Measurements from ENCODE around the gene HAX1. TPM values are rescaled to one million over a fixed set of nuclear protein-coding genes. Genes with fewer than 3 reads are reported as not detected.
"Not testable (repeated sequence)": the region's sequence is repeated elsewhere in the genome, so short reads cannot be mapped to it uniquely, and the experiment has no call there.

Gene HAX1
- 10 to 100 TPM; 69.4 to 97.7 (median 92.5) TPM for total RNA-seq
- total RNA-seq (2013), result 112 TPM
- 72.3 to 189 (median 98.5) reads per million in 29 experiments for total RNA-seq

GRCh38 chr1:154272217-154272998, at the start of gene HAX1:
Gene HAX1 (plus strand): TSS chr1:154272629. CDS start chr1:154272724, 95 bp downstream.
- peak within 1 kb of the TSS; percentile 98 to 99 for H3K4me3 ChIP-seq (ENCODE audit: control insufficient read depth in 1 of 2, extremely low read depth in 1 of 2, low read length in 1 of 2)
- peaks cover 5 to 47% of the 10 kb centered on the region in 2 donors for H3K36me3 ChIP-seq (ENCODE audit: control insufficient read depth in 2 of 2, extremely low read depth in 1 of 2, insufficient read depth in 1 of 2, low read length in 1 of 2)
- ATAC-seq (replicated peaks in 1 of 4) (peak; percentile 92 to 93 (median 92)), DNase-seq (peak; percentile 86 to 99 (median 96))
- peak within 1 kb of the TSS; percentile 96 for H3K27ac ChIP-seq (ENCODE audit: low read length)
- H3K4me1 Mint-ChIP-seq, result peaks cover 34 to 41% (median 39%) of the 10 kb centered on the region in 3 donors
- ChIA-PET POLR2A (interaction anchor here (0.6 to 0.7 kb wide), 8 partner anchors 49 to 1586 kb away, joined by 3 to 14 read pairs (median 8); partner anchors contain the start of gene RAB13 (in 1 of the 2)), CTCF (interaction anchor here (0.6 to 1.7 kb wide), 22 partner anchors 9 to 1926 kb away, joined by 3 to 19 read pairs (median 4); partner anchors contain the start of genes ATP8B2 (in 1 of the 2), JTB (in 1 of the 2), TPM3 (in 1 of the 2) and UBAP2L (in 1 of the 2))
- peak within 1 kb of the TSS; percentile 97 to 100 (median 97) for H3K4me3 Mint-ChIP-seq
- H3K27me3 Mint-ChIP-seq, result no peaks in the 10 kb centered on the region
- H3K27ac Mint-ChIP-seq, result peak within 1 kb of the TSS; percentile 98
- peaks cover 17 to 28% of the 10 kb centered on the region in 2 experiments for H3K4me1 ChIP-seq (ENCODE audit: control insufficient read depth in 1 of 2, extremely low read depth in 1 of 2, insufficient read depth in 2 of 2, low read length in 2 of 2)
- H3K9me3 ChIP-seq, result no peaks in the 10 kb centered on the region
- peaks cover 34% of the 10 kb centered on the region for H3K36me3 Mint-ChIP-seq
- under 1% methylated on average over 29 of the region's 47 CpGs for WGBS (ENCODE audit: insufficient coverage)
- H3K9me3 Mint-ChIP-seq, result no peaks in the 10 kb centered on the region
- no peaks in the 10 kb centered on the region for H3K27me3 ChIP-seq (replicated peaks in 1 of 2; ENCODE audit: control insufficient read depth in 2 of 2, extremely low read depth in 1 of 2, insufficient read depth in 2 of 2, low read length in 1 of 2)

GRCh38 chr1:154222918-154223317, 49.5 kb upstream of the HAX1 start:
- Histone ChIP-seq H3K27me3 (replicated peaks in 1 of 2; ENCODE audit: control insufficient read depth in 2 of 2, extremely low read depth in 1 of 2, insufficient read depth in 2 of 2, low read length in 1 of 2) (no peaks in the 10 kb centered on the region), H3K4me1 (ENCODE audit: control insufficient read depth in 1 of 2, extremely low read depth in 1 of 2, insufficient read depth in 2 of 2, low read length in 2 of 2) (peaks cover 26 to 32% of the 10 kb centered on the region in 2 experiments), H3K36me3 (ENCODE audit: control insufficient read depth in 2 of 2, extremely low read depth in 1 of 2, insufficient read depth in 1 of 2, low read length in 1 of 2) (peaks cover 0 to 37% of the 10 kb centered on the region in 2 donors), H3K4me3 (ENCODE audit: control insufficient read depth in 1 of 2, extremely low read depth in 1 of 2, low read length in 1 of 2) (no peak overlapping the region), H3K9me3 (no peaks in the 10 kb centered on the region), H3K27ac (ENCODE audit: low read length) (peak overlapping the region; percentile 96)
- DNase-seq (no peak), ATAC-seq (replicated peaks in 1 of 4) (no peak)
- Mint-ChIP-seq H3K27ac (peak overlapping the region; percentile 68 to 99), H3K4me3 (peak overlapping the region; percentile 88 to 99 (median 96)), H3K27me3 (no peaks in the 10 kb centered on the region), H3K9me3 (no peaks in the 10 kb centered on the region), H3K4me1 (peaks cover 70 to 78% (median 73%) of the 10 kb centered on the region in 3 donors), H3K36me3 (peaks cover 38% of the 10 kb centered on the region)
- CTCF ChIA-PET, result interaction anchor here in 1 of 2 donors (1.0 to 1.2 kb wide), 2 partner anchors 112 to 1716 kb away, joined by 3 read pairs; no protein-coding TSS in a partner anchor
- POLR2A ChIA-PET, result interaction anchor here (0.6 to 1.1 kb wide), 4 partner anchors 64 to 1649 kb away, joined by 3 to 5 read pairs (median 3); partner anchors contain the start of gene CHTOP (in 1 of the 2)
- WGBS (ENCODE audit: insufficient coverage), result no CpG with 5 or more reads among the region's 1 CpG

GRCh38 chr1:154223621-154224020, 48.8 kb upstream of the HAX1 start:
- no peaks in the 10 kb centered on the region for H3K27me3 ChIP-seq (replicated peaks in 1 of 2; ENCODE audit: control insufficient read depth in 2 of 2, extremely low read depth in 1 of 2, insufficient read depth in 2 of 2, low read length in 1 of 2)
- DNase-seq (no peak), ATAC-seq (replicated peaks in 1 of 4) (no peak)
- no CpG with 5 or more reads among the region's 2 CpGs for WGBS (ENCODE audit: insufficient coverage)
- no peaks in the 10 kb centered on the region for H3K9me3 Mint-ChIP-seq
- H3K9me3 ChIP-seq, result no peaks in the 10 kb centered on the region
- H3K27ac Mint-ChIP-seq, result peak overlapping the region; percentile 54 to 99
- H3K4me1 Mint-ChIP-seq, result peaks cover 68 to 74% (median 68%) of the 10 kb centered on the region in 3 donors
- no peaks in the 10 kb centered on the region for H3K27me3 Mint-ChIP-seq
- peaks cover 35% of the 10 kb centered on the region for H3K36me3 Mint-ChIP-seq
- peaks cover 0 to 37% of the 10 kb centered on the region in 2 donors for H3K36me3 ChIP-seq (ENCODE audit: control insufficient read depth in 2 of 2, extremely low read depth in 1 of 2, insufficient read depth in 1 of 2, low read length in 1 of 2)
- ChIA-PET CTCF (interaction anchor here in 1 of 2 donors (1.2 kb wide), 1 partner anchor 111 kb away, joined by 3 read pairs; no protein-coding TSS in a partner anchor), POLR2A (interaction anchor here (0.7 to 0.9 kb wide), 2 partner anchors 590 to 1649 kb away, joined by 3 read pairs; partner anchors contain the start of gene CHTOP (in 1 of the 2))
- no peak overlapping the region for H3K27ac ChIP-seq (ENCODE audit: low read length)
- H3K4me1 ChIP-seq (ENCODE audit: control insufficient read depth in 1 of 2, extremely low read depth in 1 of 2, insufficient read depth in 2 of 2, low read length in 2 of 2), result peaks cover 23 to 26% of the 10 kb centered on the region in 2 experiments
- H3K4me3 Mint-ChIP-seq, result peak overlapping the region in 1 of 3 donors; percentile 21
- H3K4me3 ChIP-seq (ENCODE audit: control insufficient read depth in 1 of 2, extremely low read depth in 1 of 2, low read length in 1 of 2), result no peak overlapping the region

GRCh38 chr1:154225370-154225769, 47.1 kb upstream of the HAX1 start:
- no peak overlapping the region for H3K27ac ChIP-seq (ENCODE audit: low read length)
- peaks cover 57 to 61% (median 58%) of the 10 kb centered on the region in 3 donors for H3K4me1 Mint-ChIP-seq
- no peaks in the 10 kb centered on the region for H3K27me3 ChIP-seq (replicated peaks in 1 of 2; ENCODE audit: control insufficient read depth in 2 of 2, extremely low read depth in 1 of 2, insufficient read depth in 2 of 2, low read length in 1 of 2)
- no peak overlapping the region for H3K4me3 ChIP-seq (ENCODE audit: control insufficient read depth in 1 of 2, extremely low read depth in 1 of 2, low read length in 1 of 2)
- ChIA-PET POLR2A (interaction anchor here (0.5 to 0.7 kb wide), 2 partner anchors 112 to 397 kb away, joined by 3 to 4 read pairs; no protein-coding TSS in a partner anchor), CTCF (interaction anchor here in 1 of 2 donors (0.6 kb wide), 2 partner anchors 33 to 36 kb away, joined by 3 to 4 read pairs; no protein-coding TSS in a partner anchor)
- peaks cover 11 to 15% of the 10 kb centered on the region in 2 experiments for H3K4me1 ChIP-seq (ENCODE audit: control insufficient read depth in 1 of 2, extremely low read depth in 1 of 2, insufficient read depth in 2 of 2, low read length in 2 of 2)
- DNase-seq, result no peak
- H3K36me3 Mint-ChIP-seq, result peaks cover 36% of the 10 kb centered on the region
- ATAC-seq (replicated peaks in 1 of 4), result no peak
- peak overlapping the region; percentile 55 to 99 for H3K27ac Mint-ChIP-seq
- peaks cover 0 to 45% of the 10 kb centered on the region in 2 donors for H3K36me3 ChIP-seq (ENCODE audit: control insufficient read depth in 2 of 2, extremely low read depth in 1 of 2, insufficient read depth in 1 of 2, low read length in 1 of 2)
- no peaks in the 10 kb centered on the region for H3K9me3 Mint-ChIP-seq
- H3K9me3 ChIP-seq, result no peaks in the 10 kb centered on the region
- WGBS (ENCODE audit: insufficient coverage), result no CpG with 5 or more reads among the region's 2 CpGs
- no peak overlapping the region for H3K4me3 Mint-ChIP-seq
- H3K27me3 Mint-ChIP-seq, result no peaks in the 10 kb centered on the region

GRCh38 chr1:154231112-154231511, 41.3 kb upstream of the HAX1 start:
- peaks cover 6 to 87% of the 10 kb centered on the region in 2 donors for H3K36me3 ChIP-seq (ENCODE audit: control insufficient read depth in 2 of 2, extremely low read depth in 1 of 2, insufficient read depth in 1 of 2, low read length in 1 of 2)
- not testable (repeated sequence) for H3K27me3 Mint-ChIP-seq; H3K4me1 ChIP-seq (ENCODE audit: control insufficient read depth in 1 of 2, extremely low read depth in 1 of 2, insufficient read depth in 2 of 2, low read length in 2 of 2); H3K27ac ChIP-seq (ENCODE audit: low read length); ATAC-seq (replicated peaks in 1 of 4); H3K27ac Mint-ChIP-seq; H3K27me3 ChIP-seq (replicated peaks in 1 of 2; ENCODE audit: control insufficient read depth in 2 of 2, extremely low read depth in 1 of 2, insufficient read depth in 2 of 2, low read length in 1 of 2); H3K4me3 Mint-ChIP-seq; H3K9me3 Mint-ChIP-seq; H3K9me3 ChIP-seq; H3K4me3 ChIP-seq (ENCODE audit: control insufficient read depth in 1 of 2, extremely low read depth in 1 of 2, low read length in 1 of 2); DNase-seq
- peaks cover 52% of the 10 kb centered on the region for H3K36me3 Mint-ChIP-seq
- POLR2A ChIA-PET, result interaction anchor here in 1 of 2 donors (0.6 kb wide), 1 partner anchor 334 kb away, joined by 8 read pairs; no protein-coding TSS in a partner anchor
- peaks cover 20 to 21% (median 20%) of the 10 kb centered on the region in 3 donors for H3K4me1 Mint-ChIP-seq
- CTCF ChIA-PET, result interaction anchor here in 1 of 2 donors (0.7 kb wide), 1 partner anchor 17 kb away, joined by 3 read pairs; no protein-coding TSS in a partner anchor
- no CpG with 5 or more reads among the region's 3 CpGs for WGBS (ENCODE audit: insufficient coverage)

GRCh38 chr1:154233127-154233526, 39.3 kb upstream of the HAX1 start:
- 91% methylated on average over 5 of the region's 12 CpGs for WGBS (ENCODE audit: insufficient coverage)
- H3K27me3 Mint-ChIP-seq; H3K4me3 Mint-ChIP-seq; ATAC-seq (replicated peaks in 1 of 4); H3K9me3 Mint-ChIP-seq; H3K27ac Mint-ChIP-seq; H3K27me3 ChIP-seq (replicated peaks in 1 of 2; ENCODE audit: control insufficient read depth in 2 of 2, extremely low read depth in 1 of 2, insufficient read depth in 2 of 2, low read length in 1 of 2); DNase-seq; H3K27ac ChIP-seq (ENCODE audit: low read length); H3K4me1 ChIP-seq (ENCODE audit: control insufficient read depth in 1 of 2, extremely low read depth in 1 of 2, insufficient read depth in 2 of 2, low read length in 2 of 2); H3K9me3 ChIP-seq; POLR2A ChIA-PET; H3K4me3 ChIP-seq (ENCODE audit: control insufficient read depth in 1 of 2, extremely low read depth in 1 of 2, low read length in 1 of 2): not testable (repeated sequence)
- Mint-ChIP-seq H3K4me1 (peaks cover 13 to 20% (median 16%) of the 10 kb centered on the region in 3 donors), H3K36me3 (peaks cover 59% of the 10 kb centered on the region)
- CTCF ChIA-PET, result interaction anchor here in 1 of 2 donors (0.7 kb wide), 1 partner anchor 16 kb away, joined by 3 read pairs; no protein-coding TSS in a partner anchor
- peaks cover 6 to 89% of the 10 kb centered on the region in 2 donors for H3K36me3 ChIP-seq (ENCODE audit: control insufficient read depth in 2 of 2, extremely low read depth in 1 of 2, insufficient read depth in 1 of 2, low read length in 1 of 2)
